HG03432 (cell line): ENCODE measurements around the gene PALD1.
A peak's percentile ranks its signal among the peaks of the same experiment; 100 is the strongest.
"Not testable (repeated sequence)": the region's sequence is repeated elsewhere in the genome, so short reads cannot be mapped to it uniquely, and the experiment has no call there.

Experiments
- ATAC-seq: cut with Tn5 transposase; IDR thresholded peaks from one replicate; pipeline ENCODE4 v1.9.1; 2021; ENCODE audit warnings: mild to moderate bottlenecking, moderate library complexity; ENCODE audit not compliant: unreplicated experiment

PALD1 gene

GRCh38 chr10:70568781-70569495 is 90.4 kb downstream of the PALD1 start:
- no peak for ATAC-seq

GRCh38 chr10:70571236-70571635 is 92.7 kb downstream of the PALD1 start:
- no peak for ATAC-seq

GRCh38 chr10:70571636-70572439 is 93.3 kb downstream of the PALD1 start:
- ATAC-seq, result no peak

GRCh38 chr10:70573599-70574506 is 95.3 kb downstream of the PALD1 start:
- ATAC-seq, result no peak

DNA sequence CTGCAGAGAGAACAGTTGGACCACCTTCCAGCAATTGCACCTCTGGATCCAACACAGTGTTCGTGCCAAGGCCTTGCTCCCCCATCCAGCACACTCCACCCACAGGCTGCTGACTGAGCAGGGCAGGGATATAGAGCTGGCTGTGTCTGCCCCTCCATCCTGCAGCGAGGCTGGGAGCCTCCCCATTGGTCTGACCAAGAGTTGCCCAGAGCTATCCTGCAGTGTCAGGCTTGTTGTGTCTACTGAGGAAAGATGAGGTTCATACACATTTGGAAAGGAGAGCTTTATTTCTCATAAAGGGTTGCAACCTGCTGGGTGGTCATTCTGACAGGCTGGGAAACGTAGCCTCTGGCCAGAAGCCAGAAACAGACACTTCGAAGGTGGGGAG is 96.9 kb downstream of the PALD1 start:
- no peak for ATAC-seq

- peak; percentile 58 for ATAC-seq
Measured at GRCh38 chr10:70575874-70576802, 97.6 kb downstream of the PALD1 start.

DNA sequence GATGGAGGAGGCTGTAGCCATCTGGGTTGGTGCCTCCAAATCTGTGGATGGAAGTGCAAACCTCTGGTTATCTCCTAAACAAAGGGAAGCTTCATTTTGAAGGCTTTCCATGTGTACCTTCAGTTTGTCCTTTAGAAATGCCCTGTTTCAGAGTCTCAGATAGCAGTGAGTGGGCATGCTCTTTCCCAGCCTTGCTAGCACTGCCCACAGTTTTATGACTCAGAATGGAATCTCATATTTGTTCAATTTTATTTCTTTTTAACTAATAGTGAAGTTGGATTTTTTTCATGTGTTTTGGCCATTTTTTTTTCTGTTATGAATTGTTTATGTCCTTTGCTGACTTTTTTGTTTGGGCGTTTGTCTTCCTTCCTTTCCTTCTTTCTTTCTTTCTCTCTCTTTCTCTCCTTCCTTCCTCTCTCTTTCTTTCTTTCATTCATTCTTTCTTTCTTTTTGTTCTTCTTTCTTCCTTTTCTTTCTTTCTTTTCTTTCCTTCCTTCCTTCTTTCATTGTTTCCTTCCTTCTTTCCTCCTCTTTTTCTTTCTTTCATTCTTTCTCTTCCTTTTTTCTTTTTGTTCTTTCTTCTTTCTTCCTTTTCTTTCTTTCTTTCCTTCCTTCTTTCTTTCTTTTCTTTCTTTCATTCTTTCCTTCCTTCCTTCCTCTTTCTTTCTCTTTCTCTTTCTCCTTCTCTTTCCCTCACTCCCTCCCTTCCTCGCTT is 98.4 kb downstream of the PALD1 start:
- peak; percentile 6 for ATAC-seq

- peak; percentile 68 for ATAC-seq
Measured at GRCh38 chr10:70578371-70578947, 99.9 kb downstream of the PALD1 start.

GRCh38 chr10:70579234-70580002 is 100.9 kb downstream of the PALD1 start:
- no peak for ATAC-seq

GRCh38 chr10:70581176-70581575 is 102.6 kb downstream of the PALD1 start:
- not testable (repeated sequence) for ATAC-seq

DNA sequence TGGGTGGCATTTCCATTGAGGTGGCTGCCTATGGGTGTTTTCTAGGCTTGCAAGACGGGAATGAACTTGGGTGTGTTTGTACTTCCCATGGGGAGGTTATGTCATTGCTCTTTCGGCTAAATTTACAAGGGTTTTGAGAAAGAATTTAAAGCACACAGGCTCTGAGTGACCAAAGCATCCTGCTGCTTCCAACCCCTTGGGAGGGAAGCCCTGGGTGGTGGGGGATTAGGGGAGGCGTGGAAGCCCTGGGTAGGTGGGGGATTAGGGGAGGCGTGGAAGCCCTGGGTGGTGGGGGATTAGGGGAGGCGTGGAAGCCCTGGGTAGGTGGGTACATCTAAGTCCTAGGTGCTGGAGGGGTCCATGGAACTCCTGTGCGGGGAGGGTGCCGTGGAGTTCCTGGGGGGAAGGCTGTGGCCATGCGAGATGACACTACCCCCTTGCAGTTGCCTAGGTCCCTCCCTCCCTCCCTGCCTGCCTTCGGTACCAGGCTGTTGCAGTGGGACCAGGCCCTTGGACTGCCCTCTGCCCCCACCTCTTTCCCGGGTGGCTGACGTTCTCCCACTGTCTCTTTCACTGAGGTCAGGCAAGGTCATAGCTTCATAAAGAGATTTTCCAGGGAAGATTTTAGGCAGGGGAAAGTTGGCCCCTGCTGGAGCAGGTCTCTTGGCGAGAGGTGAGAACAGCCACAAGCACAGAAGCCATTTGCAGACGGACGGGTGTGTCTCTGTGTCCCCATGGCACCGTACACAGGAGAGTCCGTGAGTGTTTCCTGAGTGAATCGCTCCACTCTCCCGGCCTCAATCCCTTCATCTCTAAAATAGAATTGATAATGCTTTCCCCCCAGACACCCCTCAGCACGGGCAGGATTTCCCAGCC is 104.5 kb downstream of the PALD1 start:
- no peak for ATAC-seq

- ATAC-seq, result no peak
Measured at GRCh38 chr10:70583669-70584037, 105.1 kb downstream of the PALD1 start.

DNA sequence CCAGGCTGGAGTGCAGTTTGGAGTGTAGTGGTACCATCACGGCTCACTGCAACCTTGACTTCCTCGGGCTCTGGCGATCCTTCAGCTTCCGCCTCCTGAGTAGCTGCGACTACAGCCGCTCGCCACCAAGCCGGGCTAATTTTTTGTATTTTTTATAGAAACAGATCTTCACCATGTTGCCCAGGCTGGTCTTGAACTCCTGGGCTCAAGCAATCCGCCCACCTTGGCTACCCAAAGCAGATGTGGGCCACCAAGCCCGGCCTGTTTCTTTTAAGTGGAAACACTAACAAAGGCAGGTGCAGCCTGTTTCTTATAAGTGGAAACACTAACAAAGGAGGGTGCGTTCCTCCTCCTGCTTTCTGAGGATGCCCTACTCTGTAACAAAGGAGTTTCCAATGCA is 105.8 kb downstream of the PALD1 start:
- ATAC-seq, result no peak

- ATAC-seq, result no peak
Measured at GRCh38 chr10:70584909-70585544, 106.5 kb downstream of the PALD1 start.

DNA sequence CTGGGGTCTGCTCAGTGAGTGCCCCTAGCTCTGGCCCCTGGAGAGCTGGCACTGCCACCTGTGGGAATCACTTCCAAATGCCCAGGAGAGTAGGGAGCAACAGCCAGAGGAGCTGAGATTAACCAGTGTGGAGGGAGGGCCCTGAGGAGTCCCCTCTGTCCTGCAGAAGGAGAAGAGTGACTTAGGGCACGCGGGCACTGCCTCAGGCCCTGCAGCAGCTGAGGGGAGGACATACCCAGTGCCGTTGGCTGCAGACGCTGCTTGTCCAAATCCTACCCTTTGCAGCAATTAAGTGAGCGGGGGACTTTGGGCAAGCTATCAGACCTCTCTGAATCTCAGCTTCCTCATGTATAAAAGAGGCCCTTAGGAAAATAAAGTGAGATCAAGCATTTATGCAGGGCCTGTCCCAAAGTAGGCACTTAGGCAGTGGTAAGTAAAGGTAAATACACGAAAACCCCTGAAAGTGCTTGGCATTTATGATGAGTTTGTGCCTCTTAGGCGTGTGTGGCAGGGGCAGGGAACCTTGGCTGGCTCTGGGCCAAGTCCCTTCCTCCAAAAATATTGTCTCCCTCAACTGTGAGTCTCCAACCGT is 107.1 kb downstream of the PALD1 start:
- ATAC-seq, result no peak

DNA sequence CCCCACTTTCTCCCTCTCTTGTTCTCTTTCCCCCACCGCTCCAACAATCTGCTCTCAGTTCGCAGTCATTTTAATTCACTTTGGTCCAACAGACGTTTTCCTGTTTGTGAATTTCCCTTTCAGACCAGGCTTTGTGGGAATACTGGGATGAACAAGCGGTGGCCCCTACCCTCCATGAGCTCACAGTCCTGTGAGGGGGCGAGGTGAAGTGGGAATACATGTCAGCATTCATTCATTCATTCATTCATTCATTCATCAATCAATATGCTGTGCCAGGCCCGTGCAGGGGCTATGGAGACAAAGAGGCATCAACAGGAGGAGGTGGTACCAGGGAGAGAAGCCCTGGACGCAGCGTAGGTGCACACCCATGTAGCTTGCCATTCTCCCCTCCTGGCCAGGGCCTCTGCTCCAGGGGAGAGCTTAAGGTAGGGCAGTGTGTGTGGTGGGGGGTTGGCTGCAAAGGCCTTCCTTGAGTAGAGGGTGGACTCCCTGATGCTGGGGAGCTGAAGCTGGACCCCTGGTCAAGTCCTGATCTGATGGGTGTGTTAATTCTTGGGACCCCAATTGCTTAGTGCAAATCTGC is 107.9 kb downstream of the PALD1 start:
- ATAC-seq, result no peak
